Measurements from ENCODE around the gene ANKRD44.
A peak's percentile ranks its signal among the peaks of the same experiment; 100 is the strongest.

Gene ANKRD44

DNA sequence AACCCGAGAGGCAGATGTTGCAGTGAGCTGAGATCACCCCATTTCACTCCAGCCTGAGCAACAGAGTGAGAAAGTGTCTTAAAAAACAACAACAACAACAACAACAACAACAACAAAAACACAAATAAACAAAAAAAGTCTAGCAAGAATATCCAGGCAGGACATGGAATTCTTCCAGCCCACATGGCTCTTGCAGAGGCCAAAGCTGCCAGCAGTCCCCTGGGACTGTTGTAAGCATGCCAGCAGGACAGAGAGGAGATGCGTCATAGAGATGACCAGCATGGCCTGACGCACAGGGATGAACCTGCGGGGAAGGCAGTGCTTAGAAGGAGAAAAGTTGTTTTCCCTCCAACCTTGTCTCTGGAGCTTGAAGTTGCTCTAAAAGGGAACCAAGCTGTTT, 201.8 kb downstream of the ANKRD44 start:
- peak; percentile 72 for DNase-seq (ENCODE audit: low spot score)

DNA sequence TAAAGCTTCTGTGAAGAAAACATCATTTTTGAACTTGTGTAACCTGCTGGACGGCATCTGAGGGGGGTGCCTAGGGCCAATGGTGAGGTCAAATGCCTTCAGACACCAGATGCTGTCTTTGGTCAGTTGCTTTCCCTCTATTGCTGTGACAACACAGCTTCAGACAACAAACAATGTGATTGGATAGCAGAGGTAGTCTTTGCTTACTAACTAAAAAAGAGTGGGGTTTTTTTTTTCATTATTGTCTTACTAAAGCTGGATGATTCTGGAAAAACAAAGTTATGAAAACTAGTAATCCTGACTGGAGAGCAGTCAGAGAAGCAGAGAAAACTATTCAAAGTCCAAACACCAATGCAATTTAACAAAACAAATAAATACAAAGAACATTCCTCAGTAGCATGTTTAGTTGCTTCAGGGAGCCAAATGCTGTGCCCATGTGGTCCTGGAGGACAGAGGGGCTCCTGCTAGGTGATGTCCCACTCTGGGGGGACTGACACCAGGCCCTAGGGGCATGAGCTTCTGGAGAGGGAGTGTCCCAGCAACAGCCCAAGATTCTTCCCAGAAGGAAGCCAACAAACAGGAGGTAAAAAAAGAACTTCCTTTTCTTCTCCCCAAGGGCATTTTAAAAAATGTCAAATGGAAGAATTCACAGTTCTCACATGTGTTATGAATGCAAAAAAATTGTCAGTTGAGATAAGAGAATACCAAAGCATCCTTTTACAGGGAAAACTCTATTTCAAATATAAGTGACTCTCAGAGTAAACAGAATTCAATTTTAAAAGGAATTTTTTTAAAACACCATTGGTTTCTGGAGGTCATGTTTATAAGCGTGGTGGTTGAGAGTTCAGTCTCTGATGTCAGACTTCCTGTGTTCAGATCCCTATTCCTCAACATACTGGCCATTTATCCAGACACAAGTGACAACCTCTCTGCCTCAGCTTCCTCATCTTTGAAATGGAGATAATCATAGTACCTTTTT, 203.0 kb downstream of the ANKRD44 start:
- peak; percentile 43 for DNase-seq (ENCODE audit: low spot score)

DNA sequence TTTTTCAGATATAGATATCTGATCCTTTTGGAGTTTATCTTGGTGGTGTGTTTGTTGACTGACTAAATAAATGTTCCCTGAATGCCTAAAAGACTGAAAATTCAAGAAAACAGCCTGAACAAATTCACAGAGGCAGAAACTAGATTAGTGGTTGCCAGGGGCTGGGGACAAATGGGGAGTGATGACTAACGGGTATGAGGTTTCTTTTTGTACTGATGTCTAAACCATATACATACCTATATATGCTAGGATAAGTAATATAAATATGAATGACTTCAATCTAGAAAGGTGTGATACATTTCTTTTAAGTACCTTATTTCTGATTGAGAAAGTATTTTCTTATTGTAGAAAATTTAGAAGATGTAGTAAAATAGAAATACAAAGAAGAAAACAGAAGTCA, 207.2 kb downstream of the ANKRD44 start:
- DNase-seq (ENCODE audit: low spot score): no peak

DNA sequence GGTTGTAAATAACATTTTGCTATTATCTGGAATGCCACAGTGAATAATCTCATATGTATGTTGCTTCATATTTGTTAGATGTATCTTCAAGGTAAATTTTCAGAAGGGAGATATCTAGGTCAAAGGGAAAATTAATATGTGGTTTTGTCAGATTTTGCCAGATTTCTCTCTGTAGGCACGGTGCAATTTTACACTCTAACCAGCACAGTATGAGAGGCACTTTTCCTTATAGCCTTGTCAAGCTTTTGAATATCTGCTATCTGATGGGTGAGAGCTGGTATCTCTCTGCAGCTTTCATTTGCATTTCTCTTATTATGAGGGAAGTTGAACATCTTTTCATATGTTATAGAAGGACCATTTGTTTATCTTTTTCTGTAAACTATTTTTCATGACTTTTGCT, 208.3 kb downstream of the ANKRD44 start:
- no peak for DNase-seq (ENCODE audit: low spot score)

DNA sequence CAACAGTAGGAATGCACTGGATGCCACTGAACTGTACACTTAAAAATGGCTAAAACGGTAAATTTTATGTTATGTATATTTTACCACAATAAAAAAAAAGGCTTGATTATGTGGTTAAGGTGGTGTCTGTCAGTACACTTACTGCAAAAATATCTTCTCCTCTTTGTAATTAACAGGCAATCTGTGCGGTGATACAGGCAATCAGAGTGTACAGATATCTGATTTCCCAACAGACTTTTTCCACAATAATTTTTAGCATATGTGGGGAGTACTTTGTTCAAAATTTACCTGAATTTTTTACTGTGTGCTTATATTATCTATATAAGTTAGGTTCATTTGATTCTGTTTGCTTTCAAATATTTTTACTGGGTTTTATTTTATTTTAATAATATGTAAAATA, 209.1 kb downstream of the ANKRD44 start:
- DNase-seq (ENCODE audit: low spot score): no peak

DNA sequence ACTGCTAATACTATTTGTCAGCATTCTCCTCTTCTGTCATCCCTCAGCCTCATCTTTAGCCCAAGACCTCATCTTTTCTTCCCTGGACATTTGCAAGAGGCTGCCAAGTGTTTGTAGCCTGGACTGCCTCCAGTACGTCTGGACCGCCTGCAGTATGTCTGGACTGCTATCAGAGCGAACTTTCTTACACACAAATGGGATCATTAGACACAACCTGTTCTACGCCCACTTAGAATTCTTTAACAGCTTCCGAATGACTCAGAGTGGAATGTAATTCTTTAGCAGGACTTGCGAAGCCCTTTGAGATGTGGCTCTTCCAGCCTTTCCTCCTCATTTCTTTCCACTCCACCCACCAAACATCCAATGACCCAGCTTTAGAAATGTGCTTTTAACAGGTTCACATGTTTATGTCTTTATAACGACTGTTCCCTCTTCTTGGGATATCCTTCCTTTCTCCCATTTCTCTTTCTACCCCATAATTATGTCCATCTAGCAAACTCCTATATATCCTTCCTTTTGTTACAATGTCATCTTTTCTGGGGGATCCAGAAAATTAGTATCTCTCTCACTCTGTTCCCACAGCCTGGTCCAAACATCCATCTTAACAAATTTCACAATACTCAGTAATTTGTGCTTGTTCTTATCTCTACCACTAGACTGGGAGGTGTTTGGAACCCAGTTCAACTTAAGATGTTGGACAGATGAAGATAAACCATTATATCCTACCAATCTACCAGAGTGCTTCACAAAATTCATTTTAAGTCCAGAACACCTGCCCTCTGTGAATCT, 212.8 kb downstream of the ANKRD44 start:
- peak; percentile 50 for DNase-seq (ENCODE audit: low spot score)

DNA sequence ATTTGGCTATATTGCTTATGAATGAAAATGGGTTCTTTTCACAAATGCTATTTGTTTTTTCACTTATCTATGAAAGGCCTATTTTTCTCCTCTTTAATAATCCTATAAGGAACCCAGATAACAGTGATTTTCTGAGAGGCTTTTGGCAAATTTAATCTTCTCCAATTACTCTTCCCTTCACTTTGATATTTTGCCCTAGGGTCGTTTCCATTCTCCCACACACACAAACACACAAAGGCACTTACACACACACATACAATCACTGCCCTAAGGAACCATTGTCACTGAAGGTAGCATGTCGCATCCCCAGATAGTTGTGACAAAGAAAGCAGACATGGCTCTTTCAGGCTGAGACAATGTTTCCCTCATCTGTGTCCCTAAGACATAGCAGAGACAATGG, 213.9 kb downstream of the ANKRD44 start:
- DNase-seq (ENCODE audit: low spot score): no peak

DNA sequence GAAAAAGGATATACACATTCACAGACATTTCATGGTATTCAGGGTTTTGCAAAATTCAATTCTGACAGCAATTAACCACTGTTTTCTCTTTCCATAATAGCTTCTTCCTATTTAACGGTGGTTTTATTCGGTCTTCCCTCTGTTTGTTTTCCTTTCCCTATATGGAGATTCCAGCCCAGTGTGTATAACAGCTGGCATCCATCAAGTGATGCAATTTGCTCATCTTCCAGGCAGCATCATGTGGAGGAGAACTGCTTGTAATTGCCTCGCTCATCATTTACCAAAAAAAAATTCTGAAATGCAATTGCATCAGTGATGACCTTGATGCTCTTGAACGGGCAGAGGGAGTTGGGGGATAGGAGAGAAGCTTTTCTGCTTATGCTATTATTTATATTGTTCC, 218.1 kb downstream of the ANKRD44 start:
- peak; percentile 55 for DNase-seq (ENCODE audit: low spot score)

DNA sequence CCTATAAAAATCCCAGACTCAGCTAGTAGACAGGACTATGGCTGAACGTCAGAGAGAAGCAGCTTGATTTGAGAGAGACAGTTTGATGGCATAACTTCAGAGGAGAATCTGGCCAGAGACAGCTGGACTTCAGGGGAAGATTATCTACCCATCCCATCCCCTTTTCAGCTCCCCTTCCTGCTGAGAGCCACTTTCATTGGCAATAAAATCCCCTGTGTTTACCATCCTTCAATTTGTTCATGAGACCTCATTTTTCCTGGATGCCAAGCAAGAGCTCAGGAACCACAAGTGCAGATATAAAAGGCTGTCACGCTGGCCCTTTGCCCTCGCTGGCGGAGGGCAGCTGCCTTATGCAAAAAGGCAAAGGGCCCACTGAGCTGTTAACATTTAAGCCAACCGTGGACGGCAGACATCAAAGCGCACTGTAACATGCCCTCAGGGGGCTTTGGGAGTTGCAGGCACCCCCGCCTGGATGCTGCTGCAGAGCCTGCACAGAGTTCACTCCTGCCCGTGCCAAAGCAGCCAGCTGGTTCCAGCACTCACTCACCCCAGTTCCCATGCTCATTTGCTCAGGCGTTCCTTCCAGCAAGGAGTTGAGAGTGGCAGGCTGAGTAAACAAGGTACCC, 219.7 kb downstream of the ANKRD44 start:
- no peak for DNase-seq (ENCODE audit: low spot score)

DNA sequence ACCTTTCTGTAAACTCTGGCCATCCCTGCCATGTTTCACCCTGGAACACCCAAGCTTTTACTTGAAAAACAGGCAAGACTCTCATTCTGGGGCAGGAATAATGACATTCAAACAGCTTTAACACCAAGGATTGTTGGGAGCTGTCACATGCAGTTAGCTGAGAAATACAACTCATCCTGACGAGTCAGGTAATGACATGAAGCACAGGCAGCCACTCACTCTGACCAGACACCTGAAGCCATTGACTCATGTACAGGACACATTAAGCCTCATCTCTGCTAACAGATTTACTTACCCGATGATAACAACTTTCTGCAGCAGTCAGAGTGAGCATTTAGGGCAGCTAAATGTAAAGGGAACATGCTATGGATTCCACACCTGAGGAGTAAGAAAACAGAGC, 220.9 kb downstream of the ANKRD44 start:
- DNase-seq (ENCODE audit: low spot score): no peak

DNA sequence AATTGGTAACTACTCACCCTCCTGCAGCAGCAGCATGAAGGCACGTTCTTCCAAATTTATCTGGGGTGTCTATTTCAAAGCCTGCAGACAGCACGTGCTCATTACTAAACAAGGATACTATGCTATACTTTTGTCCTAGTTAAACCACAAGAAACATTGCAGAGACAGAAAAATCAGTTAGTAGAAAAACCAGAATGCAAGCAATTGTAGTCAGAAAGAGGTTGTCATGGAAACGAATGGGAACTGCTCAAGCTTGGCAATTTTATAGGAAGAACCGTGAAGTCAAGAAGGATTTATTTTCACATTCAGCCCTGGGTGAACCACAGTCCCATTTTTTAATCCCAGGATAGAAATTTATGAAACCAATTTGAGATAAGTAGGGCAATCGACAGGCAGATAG, 221.9 kb downstream of the ANKRD44 start:
- peak; percentile 49 for DNase-seq (ENCODE audit: low spot score)

DNA sequence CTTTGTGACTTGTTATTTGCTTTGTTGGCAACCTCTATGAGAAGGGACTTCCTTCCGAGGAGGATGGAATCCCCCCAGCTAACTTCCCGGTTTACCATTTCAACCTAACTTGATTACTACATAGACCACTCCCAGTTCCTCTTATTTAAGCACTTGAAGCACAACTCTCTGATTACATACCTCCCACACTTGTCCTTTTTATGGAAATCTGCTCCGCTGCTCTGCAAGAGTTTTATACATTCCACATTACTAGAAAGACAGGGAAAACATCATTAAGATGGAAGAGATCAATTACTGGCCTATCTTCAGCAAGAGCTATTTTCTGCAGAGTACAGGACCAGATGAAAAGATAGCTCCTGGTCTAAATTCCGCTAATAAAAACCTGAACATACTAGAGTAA, 224.1 kb downstream of the ANKRD44 start:
- DNase-seq (ENCODE audit: low spot score): peak; percentile 54

DNA sequence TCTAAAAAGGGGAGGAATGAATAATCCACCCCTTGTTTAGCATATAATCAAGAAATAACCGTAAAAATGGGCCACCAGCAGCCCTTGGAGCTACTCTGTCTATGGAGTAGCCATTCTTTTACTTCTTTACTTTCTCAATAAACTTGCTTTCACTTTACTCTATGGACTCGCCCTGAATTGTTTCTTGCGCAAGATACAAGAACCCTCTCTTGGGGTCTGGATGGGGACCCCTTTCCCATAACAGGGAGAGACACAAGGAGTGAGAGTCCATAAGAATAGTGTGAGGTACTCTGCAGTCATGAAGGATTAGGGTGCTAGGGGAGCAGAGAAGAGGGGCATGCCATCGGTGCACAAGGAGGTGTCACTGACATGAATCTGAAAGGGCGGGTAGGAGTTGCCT, 224.9 kb downstream of the ANKRD44 start:
- no peak for DNase-seq (ENCODE audit: low spot score)

DNA sequence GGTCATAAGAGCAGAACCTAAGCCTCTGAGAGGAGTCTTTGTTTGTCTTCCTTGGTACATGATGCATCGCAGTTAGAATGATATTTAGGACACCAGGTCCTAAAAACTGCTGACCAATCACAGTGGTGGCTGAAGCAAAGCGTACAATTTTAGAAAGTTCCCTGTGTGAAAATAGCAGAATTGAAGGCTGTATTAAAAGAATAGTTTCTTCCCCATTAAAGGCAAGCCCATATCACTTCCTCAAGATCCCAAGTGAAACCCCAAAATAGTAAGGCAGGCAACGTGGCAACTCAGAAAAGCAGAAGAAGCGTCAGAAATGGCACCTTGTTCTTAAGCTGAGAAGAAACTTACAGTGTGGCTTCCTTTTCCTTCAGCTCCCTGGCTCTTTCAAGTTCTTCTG, 229.3 kb downstream of the ANKRD44 start:
- peak; percentile 67 for DNase-seq (ENCODE audit: low spot score)

DNA sequence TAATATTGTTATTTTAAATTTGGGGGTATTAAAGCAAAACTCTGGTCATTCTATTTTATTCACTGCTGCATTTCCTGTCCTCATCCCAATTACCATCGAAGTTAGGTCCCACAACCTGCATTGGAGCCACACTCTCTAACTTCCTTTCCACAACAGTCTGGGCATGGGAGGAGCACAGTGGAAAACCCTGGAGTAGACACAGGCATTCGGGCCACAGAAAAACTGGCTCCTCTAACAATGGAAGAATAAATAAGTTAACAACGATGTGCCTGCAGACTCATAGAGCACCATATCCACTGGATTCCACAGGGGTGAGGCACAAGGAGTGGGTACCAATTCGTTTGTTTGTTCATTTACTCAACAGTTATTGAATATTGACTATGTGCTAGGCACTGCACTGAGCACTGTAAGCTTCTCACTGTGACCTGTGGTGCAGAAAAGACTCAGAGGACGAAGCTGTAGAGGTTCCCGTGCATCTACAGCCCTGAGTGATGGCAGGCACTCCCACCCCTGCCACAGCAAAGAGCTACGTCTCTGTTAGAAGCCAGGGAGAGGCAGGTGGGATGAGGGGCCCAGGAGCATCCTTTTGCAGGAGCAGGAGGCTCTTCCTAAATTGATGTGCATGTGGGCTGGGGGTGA, 229.9 kb downstream of the ANKRD44 start:
- DNase-seq (ENCODE audit: low spot score): no peak

DNA sequence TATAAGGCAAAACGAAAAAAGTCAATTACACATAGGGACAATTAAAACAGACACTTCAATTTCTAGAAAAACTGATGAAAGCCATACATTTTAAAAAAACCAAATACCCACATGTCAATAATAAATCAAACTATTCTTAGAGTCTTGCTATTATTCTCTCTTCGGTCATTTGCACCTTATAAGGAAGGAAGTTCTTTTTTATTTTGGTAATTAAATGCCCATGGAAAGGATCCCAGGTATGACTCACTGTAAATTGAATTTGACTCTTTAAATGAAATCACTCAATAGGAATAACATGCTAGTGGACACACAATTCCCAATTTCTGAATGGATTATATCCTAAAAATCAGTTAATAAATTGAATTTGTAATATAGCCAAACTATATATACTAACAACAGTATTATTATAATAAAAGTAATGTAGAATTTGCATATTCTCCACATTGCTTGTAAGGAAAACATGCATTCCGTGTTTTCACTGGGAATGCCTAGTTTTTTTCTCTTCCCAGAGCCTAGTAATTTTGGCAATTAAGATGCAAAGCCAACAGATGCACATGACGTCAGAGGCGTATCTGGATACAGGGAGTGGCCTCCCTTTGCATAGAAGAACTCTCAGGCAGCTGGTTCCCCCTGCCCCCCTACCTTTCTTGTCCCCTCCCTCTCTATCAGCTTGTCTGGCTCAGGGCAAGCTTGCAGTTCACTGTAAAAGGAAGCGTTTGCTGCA, 230.6 kb downstream of the ANKRD44 start:
- no peak for DNase-seq (ENCODE audit: low spot score)

DNA sequence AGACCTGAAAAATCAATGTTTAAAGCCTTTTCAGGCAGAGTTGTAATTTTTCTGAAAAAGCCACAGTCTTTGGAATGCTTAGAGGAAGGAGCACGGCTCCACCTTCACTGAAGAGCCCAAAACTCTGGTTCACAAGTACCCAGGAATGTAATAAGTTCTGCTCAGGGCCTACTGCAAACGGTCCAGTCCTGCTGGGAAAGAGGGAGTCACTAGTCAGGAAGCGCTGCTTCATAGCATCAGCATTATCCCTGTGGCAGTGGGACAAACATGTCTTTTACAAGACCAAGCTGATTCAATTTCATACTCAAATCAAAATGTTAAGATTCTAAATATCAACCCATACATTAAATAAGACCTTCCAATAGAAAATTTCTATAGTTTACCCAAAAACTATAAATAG, 231.2 kb downstream of the ANKRD44 start:
- DNase-seq (ENCODE audit: low spot score): peak; percentile 68

DNA sequence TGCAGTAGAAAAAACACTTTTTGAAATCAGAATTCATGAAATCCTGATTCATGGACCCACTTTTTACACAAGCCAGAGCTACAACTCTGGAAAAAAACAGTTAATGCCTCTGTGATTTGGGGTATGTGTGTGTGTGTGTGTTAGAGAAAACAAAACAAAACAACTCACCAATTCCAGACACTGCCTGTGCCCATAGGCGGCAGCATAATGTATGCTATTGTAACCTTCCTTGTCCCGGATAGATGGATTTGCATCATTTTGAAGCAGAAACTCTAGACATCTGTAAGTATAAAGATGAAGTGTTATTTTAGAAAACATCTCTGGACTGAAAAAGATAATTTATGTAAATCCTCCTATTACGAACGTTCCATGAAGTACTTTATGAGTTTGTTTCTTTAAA, 232.0 kb downstream of the ANKRD44 start:
- peak; percentile 66 for DNase-seq (ENCODE audit: low spot score)

DNA sequence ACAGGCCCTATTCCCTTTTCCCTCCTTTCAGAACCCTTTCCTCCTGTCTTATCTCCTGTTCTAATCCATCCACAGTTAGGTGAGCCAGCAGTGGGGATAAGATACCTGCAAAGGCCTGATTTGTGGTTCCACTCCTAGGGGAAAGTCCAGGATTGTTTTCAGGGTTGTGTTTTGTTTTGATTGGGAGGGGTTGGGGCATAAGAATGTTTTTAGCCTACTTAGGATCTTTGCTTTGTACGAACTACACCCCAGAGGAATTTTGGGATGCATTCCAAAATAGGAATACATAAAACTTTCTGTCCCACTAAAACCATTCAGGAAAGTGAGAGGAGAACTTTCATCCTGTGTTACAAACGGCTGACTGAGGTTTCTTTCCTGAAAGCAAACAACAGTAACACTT, 233.2 kb downstream of the ANKRD44 start:
- DNase-seq (ENCODE audit: low spot score): no peak

DNA sequence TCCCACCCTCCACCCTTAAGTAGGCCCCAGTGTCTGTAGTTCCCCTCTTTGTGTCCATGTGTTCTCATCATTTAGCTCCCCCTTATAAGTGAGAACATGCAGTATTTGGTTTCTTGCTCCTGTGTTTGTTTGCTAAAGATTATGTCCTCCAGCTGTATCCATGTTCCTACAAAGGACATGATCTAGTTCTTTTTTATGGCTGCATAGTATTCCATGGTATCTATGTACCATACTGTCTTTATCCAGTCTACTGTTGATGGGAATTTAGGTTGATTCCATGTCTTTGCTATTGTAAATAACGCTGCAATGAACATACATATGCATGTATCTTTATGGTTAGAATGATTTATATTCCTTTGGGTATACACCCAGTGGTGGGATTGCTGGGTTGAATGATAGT, 233.9 kb downstream of the ANKRD44 start:
- no peak for DNase-seq (ENCODE audit: low spot score)

DNA sequence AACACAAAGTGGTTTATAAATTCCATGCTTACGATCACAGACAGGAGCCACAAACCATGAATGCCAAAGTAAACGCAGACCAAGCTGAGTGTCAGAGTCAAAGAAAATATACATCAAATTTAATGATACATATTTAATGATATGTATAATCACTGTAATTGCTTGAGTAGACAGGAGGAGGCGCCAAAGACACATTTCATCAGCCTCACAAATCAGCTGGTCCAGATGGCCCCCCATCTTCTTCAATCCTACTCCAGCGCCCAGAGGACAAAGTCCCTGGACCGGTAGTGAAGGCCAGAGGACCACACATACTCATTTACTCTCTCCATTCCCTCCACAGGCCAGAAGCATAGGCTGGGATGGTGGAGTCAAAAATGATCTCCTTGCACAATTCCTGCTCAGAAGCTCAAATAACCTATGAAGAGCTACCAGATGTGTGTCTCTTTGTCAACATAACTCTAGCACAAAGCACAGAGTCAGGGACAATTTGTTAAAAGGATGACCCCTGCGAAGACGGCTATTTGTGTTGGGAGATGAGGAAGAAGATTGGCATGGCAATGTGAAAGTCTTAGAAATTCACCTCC, 234.7 kb downstream of the ANKRD44 start:
- no peak for DNase-seq (ENCODE audit: low spot score)

All from Ammon's horn (tissue), 1 donor.